ENCODE measurements around the gene PPP1R18.
A peak's percentile ranks its signal among the peaks of the same experiment; 100 is the strongest.
"Not testable (repeated sequence)": the region's sequence is repeated elsewhere in the genome, so short reads cannot be mapped to it uniquely, and the experiment has no call there.

The PPP1R18 gene

DNA sequence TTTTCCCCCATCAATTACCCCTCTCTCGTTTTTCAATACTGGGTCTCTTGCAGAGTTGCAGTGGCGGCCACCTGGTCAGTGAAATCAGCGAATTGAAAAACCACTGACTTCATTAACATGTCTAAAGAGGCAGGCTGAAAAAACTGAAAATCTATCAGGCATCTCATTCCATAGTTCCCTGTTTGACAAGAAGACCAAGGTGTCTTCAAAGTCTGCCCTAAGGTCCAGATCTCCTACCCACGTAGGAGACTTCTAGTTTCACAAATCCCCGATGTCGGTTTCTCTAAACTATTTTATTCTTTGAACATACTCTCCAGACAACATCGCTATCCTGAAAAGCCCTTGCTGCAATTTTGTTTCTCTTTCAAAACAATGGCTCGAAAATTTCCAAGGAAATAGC lies 32.9 kb upstream of the PPP1R18 start:
- no peak for DNase-seq

DNA sequence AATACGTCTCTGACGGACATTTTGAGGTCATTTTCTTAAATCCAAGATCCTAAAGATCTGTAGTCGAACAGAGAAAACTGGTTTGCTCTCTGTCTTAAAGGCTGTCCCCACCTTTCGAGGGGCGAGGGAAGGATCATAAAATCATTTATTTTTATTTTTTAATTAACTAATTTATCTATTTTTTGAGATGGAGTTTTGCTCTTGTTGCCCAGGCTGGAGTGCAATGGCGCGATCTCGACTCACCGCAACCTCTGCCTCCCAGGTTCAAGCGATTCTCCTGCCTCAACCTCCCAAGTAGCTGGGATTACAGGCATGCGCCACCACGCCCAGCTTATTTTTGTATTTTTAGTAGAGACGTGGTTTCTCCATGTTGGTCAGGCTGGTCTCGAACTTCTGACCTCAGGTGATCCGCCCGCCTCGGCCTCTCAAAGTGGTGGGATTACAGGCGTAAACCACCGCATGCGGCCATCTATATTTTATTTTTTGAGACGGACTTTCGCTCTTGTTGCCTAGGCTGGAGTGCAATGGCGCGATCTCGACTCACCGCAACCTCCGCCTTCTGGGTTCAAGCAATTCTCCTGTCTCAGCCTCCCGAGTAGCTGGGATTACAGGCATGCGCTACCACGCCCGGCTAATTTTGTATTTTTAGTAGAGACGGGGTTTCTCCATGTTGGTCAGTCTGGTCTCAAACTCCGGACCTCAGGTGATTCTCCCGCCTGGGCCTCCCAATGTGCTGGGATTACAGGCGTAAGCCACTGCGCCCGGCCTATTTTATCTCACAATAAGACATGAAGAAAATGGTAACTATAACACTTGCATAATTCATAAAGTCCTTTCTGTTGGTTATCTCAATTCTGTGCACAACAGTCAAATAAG lies 31.6 kb upstream of the PPP1R18 start:
- not testable (repeated sequence) for DNase-seq

DNA sequence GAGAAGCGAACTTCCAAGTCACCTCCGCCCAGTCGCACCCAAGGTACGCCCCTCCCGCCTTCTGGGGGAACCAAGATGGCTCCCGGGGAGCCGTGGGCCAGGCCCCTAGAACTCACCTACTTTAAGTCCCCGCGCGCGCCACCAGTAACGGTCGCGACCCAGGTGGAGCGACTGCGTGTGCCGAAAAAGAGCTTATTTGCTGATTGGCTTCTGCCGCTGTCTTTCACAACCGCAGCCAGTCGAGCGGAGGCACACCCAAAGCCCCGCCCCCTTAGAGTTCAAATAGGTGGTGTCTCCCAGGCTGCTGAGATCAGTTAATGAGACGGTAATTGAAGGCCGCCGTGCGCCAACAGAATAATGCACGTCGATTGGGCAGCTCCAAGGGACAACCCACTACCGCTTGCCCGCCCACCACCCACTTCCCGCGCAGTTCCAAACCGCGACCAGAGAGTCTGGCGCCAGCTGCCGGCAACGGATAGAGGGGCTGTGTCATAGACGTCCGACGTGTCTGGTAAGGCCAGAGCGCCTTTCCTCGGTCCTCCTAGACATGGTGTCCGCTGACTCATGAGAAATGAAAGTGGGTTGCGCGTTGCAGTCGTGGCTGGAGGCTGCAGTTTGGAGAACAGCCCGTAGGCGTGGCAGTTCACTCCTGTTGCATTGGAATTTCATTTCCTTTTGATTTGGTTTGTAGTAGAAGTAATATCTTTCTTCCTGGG lies 30.8 kb upstream of the PPP1R18 start, which contains the start of gene MDC1:
Gene MDC1, minus strand, starts transcription at position 153 of the 716 bp plus-strand sequence. CDS start 2,106 bp downstream, outside the sequence.
- peak; percentile 100 for DNase-seq

DNA sequence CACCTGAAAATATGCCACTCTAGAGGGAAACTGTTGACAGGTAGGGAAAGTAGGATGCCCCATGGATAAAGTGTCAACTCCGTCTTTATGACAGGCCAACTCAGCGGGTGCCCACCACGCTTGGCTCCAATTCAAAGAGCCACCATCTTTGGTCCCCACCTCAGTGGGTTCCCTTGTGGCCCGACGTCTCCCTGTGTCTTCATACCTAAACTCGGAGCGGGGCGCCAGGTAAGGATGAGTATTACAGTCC lies 30.4 kb upstream of the PPP1R18 start:
- no peak for DNase-seq

DNA sequence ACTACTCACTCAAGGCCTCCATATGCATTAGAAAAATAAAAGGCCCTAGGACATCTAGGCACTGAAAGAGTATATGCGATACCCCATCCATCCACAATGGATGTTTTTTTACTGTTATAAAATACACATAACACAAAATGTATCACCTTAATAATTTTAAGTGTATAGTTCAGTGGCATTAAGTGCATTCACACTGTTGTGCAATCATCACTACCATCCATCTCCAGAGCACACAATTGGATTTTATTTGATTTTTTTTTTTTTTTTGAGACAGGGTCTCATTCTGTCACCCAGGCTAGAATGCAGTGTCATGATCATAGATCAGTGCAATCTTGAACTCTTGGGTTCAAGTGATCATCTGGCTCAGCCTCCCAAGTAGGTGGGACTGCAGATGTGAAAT lies 27.8 kb upstream of the PPP1R18 start:
- no peak for DNase-seq

DNA sequence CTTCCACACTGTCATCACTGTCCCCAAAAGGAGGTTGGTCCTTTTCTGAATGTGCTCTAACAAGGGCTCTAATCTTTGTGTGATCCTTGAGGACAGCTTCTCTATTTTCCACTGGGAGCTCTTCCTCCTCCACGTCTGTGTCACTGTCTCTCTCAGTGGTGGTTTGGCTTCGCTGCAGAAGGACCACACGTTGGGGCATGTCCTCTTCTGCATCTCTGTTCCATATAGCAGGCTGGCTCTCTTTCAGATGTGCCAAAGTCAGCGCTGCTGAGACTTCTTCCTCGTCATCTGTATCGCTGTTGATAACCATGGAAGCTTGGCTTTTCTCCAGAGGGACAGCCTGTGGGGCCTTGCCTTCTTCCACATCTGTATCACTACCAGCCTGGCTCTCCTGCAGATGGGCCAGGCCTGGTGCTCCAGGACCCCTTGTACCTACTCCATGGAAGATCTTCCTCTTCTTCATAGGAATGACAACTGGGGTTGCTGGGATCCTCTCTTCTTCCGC lies 26.0 kb upstream of the PPP1R18 start:
- DNase-seq: no peak

DNA sequence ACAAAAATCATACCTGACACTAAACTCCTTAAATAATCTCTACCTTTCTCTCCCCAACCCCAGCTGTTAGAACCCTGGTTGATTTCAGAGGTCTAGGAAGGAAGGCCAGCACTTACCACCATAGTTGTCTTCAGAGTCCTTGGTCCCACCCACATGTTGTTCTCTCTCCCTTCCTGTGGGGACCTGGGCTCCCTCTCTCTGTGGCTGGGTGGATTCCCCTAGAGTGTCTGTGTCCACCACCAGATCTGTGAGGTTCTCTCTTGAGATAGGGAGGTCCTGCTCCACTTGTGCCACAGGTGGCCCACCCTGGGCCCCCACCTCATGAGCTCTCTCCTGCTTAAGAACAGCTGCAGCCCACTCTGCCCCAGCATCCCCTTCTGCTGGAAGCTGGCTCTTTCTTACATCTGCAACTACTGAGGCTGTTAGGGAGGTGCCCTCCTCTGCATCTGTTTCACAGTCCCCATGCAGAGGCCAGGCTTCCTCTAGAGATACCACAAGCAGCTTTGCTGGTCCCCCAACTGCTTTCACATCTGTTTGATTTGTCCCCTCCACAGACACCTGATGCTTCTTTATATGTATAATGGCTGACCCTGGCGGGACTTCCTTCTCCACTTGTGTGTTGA lies 25.4 kb upstream of the PPP1R18 start:
- no peak for DNase-seq

DNA sequence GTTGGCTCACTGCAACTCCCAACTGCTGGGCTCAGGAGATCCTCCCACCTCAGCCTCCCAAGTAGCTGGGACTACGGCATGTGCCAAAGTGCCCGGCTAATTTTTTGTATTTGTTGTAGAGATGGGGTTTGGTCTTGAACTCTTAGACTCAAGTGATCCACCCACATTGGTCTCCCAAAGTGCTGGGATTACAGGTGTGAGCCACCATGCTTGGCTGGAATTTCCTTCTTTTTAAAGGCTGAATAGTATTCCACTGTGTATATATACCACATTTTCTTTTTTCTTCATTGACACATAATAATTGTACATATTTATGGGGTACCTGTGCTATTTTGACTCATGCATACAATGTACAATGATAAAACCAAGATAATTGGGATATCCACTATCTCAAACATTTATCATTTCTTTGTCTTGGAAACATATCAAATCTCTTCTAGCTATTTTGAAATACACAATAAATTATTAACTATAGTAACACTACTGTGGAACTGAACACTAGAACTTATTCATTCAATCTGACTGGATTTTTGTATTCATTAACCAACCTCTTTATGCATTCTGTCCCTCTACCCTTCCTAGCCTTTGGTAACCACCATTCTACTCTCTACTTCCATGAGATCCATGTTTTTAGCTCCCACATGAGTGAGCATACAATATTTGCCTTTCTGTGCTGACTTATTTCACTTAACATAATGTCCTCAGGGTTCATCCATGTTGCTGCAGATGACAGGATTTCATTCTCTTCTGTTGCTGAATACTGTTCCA lies 22.8 kb upstream of the PPP1R18 start:
- no peak for DNase-seq

DNA sequence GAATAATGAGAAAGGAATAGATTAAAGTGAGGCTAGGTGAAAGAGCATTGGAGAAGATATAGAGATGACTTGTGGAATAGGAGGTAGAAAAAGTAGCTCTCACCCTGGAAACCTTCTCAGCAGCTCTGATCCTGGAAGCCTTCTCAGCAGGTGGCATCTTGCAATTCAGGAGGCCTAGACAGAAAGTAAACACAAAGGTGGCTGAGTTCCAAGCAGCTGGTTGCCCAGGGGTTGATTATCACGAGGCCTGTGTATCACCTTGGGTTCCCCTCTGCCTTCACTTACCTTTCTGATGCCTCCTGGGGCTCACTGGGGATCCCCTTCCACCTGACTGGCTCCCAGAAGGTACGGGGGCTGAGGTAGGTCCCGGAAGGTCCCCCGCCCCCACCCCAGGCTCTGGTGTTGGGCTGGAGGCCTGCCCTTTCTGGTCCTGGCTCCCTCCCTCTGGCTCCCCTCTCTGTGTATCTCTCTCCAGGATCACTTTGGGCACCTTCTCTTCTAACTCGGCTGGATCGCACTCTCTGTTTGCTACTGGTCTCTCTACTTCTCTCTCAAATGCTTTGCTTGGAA lies 20.9 kb upstream of the PPP1R18 start:
- DNase-seq: no peak

DNA sequence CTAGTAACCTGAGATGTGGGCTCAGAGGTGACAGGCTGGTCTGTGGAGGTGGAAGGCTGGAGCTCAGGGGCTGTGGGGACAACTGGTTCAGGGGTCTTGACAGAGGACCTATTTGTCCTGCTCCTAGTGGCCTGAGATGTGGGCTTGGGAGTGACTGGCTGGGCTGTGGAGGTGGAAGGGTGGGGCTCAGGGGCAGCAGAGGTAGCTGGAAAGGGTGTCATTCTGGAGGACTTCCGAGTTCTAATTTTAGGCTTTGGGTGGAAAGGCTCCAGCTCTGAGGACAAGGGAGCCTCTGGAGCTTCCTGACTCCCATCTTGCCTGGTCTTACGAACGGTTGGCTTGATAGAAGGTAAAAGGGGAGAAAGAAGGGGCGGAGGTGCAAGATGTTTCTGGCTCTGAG lies 19.2 kb upstream of the PPP1R18 start:
- no peak for DNase-seq

DNA sequence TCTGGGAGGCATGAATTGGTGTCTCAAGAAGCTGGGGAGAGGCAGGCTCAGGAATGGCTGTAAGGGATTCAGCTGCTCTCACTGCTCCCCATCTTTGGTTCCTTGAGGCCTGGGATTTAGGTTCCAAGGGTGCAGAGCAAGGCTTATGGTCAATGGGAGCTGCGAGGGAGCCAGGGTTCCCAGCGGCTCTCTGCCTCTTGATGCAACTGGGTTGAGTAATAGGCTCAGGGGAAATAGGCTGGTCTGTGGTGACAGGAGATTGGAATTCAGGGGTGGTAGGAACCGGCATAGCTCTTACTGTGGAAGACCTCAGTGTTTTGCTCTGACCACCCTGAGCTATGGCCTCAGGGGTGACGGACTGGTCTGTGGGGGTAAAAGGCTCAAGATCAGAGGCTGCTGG lies 17.4 kb upstream of the PPP1R18 start:
- no peak for DNase-seq

DNA sequence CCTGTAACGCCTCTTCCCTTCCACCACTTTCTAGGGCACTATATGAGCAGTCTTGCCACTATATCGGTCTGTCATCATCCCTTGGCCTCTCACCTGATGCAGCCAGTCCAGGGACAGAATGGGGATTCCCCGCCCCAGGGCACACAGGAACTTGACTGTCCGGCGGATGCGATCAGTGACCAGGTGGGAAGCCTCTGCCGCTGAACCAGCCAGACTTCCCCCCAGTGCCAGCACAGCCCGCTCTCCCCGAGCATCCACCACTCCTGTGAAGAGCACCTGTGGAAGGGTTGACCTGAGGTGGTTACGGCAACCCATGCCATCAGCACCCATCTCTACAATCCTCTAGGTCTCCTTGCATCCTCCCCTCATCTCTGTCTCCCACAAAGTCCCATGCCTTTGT lies 16.6 kb upstream of the PPP1R18 start:
- no peak for DNase-seq

DNA sequence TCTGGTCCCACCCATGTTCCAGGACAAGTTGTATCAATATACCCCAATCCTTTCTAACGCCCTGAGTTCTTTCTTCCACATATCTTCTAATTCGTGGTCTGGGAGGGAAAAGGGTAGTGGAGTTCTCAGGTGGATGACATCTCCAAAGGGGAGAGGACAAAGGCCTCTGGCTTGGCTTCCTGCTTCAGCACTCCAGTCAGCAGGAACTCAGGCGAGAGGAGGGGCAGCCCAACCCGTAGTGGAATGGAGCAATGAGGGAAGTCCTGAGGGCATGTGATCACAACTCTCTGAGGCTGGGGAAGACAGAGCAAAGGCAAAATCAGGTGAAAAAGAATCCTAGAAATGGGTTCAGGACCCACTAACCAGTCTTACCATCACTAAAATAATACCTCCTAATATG lies 13.9 kb upstream of the PPP1R18 start:
- DNase-seq: no peak

DNA sequence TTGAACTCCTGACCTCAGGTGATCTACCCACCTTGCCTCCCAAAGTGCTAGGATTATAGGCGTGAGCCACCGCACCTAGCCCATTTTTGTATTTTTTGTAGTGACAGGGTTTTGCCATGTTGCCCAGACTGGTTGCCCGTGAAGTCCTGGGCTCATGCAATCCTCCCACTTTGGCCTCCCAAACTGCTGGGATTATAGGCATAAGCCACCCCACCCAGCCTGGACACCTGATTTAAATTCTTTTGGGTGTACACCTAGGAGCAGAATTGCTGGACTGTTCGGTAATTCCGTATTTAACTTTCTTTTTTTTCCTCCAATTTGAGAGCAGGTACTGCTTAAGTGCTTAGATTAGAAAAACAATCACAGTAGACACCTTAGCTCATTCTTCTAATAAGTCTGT lies 10.0 kb upstream of the PPP1R18 start:
- DNase-seq: no peak

DNA sequence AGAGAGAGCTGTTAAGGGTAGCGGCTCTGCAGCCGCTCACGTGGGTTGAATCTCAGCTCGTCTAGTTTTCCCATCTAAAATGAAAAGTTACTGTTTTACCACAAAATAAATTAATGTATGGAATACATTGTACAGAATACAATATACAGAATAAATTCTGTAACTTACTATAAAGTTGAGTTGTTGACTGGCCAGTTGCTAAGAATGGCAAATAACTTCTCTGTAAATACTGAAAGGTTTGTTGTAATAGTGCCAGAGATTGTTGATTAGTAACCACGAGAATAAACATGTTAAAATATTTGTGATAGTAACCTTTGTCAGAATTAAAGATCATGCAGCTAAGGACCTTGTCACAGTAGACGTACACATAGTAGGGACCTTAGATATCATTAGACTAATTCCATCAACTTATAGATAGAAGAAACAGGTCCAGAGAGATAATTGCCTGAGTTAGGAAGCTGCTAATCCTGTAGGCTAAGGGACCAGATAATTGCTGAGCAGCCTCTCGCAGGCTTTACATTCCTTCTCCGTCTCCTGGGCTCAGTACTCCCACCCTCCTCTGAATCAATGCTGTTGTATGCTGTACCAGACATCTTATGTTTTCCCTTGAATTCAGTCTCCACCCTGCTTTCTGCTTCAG lies 4.9 kb upstream of the PPP1R18 start:
- no peak for DNase-seq

DNA sequence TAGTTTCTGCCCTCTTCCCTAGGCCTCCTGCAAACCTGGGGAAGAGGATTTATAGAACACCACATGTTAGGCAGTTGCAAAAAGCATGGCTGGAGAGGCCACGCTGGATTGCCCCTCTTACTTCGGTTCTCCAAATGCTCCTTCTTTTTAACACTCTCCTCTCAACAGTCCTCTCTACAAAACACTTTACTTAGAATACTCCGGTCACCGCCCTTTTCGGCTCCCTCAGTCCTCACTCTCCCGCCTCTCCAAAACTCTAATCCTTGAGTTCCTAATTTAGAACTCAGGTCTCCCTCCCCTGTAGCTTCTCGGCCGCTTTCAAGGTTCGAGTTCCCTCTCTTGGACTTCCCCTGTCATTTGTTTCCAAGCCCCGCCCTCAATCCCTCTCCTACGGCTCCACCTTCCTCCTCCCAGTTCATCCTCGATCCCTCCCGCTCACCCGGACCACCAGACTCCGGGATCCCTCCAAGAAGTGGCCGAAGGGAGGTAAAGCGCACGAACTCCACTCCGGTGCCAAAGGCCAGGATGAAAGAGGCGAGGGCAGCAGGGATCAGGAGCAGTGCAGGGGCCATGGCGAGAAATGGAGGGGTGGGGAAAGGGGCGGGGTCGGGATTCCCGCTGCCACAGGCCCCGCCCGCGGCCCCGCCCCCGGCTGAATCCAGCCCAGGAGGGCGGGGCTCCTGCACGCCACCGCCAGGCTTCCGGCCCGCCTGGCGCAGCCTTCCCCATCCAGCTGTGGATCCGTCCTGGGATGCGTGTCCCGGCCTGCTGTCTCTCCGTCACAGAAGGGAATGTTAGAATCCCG lies 4.2 kb upstream of the PPP1R18 start, which contains the start of gene NRM:
Gene NRM, minus strand, starts transcription at position 582 of the 805 bp plus-strand sequence. Its CDS starts 10 bp downstream, at position 572.
- peak; percentile 72 for DNase-seq

DNA sequence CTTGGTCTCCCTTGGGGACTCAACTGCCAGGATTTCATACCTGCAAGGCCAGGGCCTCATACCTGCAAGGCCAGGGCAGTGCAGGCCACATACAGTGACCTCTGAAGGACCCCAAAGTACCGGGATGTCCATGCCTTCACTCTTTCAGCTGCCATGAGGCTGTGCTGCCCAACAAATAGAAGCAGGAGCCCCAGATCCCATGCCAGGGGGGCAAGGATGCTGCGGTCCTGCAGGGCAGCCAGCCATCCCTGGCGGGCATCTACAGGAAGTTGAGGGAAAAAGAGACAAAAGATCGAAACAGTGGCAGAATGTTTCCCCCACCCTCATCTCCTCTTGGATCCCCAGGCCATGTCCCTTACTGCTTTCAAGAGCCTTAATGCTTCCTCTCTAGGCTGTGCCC lies 3.5 kb upstream of the PPP1R18 start:
- DNase-seq: no peak

DNA sequence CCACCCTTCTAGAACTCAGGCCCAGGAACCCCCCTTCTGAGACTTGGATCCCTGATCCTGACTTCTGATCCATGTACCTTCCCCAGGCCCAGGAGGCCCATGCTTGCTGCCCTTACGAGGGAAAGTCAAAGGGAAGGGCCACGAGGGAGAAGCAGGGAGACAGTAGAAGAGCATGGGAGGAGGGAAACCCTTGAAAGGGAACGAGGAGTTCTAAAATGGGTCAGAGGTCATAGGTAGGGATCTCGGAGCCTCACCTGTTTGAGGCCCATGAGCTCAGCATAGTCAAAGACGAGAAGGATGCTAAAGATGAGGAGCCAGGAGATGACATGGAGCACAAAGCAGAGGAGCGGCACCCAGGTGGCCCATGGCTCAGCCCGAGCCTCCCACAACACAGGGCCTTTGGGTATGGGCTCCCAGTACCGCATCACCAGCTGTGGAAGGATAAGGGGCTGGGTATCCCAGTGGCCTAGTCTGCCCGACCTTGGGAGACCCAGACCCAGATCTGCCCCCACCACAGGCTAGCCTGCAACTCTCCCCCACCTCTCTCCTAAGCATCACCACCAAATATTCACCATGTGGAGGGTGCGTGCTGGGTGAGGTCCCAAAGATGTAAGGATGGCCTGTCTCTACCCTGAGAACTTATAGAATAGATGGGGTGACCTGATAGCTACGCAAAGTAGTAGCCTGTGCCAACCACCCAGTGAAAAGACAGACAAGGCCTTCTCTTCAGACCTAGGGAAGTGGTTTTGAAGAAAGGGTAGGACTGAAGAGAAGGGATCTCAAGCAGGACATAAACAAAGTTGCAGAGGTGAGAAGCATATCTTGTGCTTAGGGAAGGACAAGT lies 2.8 kb upstream of the PPP1R18 start:
- DNase-seq: no peak

DNA sequence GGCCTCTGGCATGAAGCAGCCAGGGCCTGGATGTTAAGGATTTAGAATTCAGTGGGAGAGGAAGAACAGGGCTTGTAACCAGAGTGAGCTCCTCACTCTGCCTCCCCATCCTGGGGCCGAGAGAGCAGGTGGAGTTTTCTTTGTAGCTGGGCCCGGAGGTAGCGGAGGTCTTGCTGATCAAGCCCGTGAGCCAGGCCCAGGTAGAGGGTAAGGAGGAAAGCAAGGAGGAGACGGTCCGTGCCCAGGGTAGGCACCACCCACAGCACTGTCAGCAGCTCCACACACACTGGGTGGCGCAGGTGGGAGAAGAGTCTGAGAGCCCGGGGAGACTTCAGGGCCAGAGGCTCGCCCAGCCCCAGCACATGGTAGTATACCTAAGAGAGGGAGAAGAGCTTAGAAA lies 2.1 kb upstream of the PPP1R18 start:
- no peak for DNase-seq

All from NCI-H1048 (cell line).